Activated CD4-positive, CD25-positive, alpha-beta regulatory T cell treated with anti-CD3 and anti-CD28 coated beads, Interleukin-2, amount 50 U/mL, for 72 hours (primary cell): ENCODE measurements around the gene TNFSF15.

Source experiments
- DNase-seq: peaks from one replicate; pipeline ENCODE4 v3.0.0; 2021

Gene TNFSF15

GRCh38 chr9:114805670-114806525 lies at the start of gene TNFSF15:
Gene TNFSF15 (minus strand): TSS chr9:114806039. CDS start chr9:114806012, 27 bp downstream.
- no peak for DNase-seq

GRCh38 chr9:114855488-114855887 lies 49.6 kb upstream of the TNFSF15 start:
- DNase-seq = no peak

DNA sequence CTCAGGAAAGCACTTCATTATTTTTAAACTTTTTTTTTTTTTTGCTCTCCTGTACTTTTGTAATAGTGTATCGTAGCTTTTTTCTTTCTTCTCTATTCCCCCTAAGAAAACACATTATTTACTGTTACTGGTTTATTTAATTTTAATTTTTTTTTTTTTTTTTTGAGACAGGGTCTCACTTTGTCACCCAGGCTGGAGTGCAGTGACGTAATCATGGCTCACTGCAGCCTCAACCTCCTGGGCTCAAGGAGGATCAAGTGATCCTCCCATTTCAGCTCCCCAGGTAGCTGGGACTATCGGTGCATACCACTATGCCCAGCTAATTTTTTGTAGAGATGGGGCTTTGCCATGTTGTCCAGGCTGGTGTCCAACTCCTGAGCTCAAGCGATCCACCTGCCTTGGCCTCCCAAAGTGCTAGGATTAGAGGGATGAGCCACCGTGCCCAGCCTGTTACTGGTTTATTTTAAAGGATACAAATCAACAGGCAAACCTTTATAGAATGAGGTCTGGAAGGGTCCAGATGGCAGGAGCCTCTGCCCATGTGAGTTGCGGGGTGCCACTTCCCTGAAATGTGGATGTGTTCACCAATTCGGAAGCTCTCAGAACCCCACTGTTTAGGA lies 49.0 kb upstream of the TNFSF15 start:
- no peak for DNase-seq

DNA sequence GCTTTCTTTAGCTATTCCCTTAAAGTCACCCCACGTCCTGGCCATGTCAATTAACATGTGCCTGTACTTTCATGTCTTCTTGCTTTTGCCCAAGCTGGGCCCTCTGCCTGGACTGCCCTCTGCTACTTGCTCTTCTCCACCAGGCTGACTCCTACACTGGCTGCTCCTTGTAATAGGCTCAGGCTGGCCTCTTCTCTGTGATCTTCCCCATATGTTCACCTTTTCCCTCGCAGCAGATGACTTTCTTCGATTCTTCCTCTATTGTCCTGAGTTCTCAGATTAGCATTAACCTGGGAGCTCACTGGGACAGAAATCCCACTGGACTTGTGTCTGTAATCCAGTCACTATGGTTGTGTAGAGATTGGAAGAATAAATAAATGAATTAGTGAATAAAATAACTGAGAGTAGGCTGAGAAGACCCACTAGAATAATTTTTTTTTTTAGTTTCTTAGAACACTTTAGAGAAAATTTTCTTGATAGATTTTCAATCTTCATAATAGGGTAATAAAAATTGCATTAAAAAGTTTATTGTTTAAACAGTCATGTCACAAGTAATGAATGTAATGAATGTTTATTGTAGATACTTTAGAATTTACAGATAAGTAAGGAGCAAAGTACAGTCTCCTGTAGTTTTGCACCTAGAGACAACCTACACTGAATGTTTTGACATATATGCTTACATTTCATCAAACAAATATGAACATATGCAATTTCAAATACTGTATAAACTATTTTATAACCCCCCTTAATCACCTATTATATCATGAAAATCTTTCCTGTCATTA lies 47.4 kb upstream of the TNFSF15 start:
- DNase-seq = no peak

- no peak for DNase-seq
Observed at GRCh38 chr9:114852050-114852594, 46.3 kb upstream of the TNFSF15 start.

DNA sequence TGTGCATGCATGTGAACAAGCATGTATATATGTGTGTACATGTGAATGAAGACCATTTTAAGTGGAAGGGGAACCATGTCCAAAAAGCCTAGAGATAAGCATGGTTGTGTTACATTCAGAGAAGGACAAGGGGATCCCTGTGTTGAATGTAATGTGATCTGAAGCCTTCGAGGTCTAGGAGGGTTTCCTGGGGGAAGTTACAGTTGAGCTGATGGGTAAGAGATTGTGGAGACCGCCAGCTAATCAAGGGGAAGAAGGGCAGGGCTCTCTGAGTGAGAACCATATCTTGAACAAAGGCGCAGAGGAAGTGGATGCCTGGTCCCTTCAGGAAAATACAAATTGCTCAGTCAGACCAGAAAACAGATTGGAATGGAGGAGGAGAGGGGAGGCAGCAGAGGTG lies 45.5 kb upstream of the TNFSF15 start:
- no peak for DNase-seq

- DNase-seq = no peak
Observed at GRCh38 chr9:114850871-114851270, 45.0 kb upstream of the TNFSF15 start.

DNA sequence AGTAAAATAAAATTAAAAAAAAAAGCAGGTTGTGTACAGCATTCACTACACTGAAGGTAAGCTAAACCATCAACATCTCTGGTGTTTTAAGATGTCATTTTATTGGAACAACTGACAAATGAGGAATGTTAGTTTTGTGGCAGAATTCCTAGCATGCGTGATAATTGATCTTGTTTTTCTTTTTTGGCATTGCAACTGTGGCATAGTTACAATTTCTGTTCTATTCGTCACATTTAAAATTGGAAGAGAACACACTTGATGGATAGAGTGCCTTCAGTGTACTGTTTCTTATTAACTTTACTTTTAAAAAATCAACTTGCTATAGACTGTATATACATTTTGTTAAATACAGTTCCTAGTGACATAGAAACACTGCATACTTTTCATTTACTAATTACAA lies 43.6 kb upstream of the TNFSF15 start:
- DNase-seq = no peak

DNA sequence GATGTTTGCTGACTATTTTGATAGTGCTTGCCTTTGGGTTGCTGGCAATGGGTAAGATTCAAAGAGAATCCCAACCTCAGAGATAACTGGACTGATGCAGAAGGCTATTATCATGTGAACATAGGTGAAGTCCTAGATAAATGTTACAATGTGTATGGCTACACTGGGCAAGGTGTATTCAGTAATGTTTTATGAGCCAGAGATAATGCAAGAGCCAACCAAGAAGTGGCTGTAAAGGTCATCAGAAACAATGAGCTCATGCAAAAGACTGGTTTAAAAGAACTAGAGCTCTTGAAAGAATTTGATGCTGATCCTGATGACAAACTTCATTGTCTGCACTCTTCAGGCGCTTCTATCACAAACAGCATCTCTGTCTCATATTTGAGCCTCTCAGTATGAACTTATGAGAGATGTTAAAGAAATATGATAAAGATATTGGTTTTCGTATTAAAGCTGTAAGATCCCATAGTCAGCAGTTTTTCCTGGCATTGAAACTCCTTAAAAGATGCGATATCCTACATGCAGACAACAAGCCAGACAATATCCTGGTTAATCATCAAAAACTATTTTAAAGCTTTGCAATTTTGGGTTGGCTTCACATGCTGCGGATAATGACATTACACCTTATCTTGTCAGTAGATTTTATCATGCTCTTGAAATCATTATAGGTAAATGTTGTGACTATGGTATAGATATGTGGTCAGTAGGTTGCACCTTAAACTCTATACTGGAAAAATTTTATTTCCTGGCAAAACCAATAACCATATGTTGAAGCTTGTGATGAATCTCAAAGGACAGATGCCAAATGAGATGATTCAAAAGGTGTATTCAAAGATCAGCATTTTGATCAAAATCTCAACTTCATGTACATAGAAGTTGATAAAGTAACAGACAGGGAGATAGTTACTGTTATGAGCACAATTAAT lies 41.9 kb upstream of the TNFSF15 start:
- DNase-seq = no peak

- DNase-seq = no peak
Observed at GRCh38 chr9:114845373-114845772, 39.5 kb upstream of the TNFSF15 start.

DNA sequence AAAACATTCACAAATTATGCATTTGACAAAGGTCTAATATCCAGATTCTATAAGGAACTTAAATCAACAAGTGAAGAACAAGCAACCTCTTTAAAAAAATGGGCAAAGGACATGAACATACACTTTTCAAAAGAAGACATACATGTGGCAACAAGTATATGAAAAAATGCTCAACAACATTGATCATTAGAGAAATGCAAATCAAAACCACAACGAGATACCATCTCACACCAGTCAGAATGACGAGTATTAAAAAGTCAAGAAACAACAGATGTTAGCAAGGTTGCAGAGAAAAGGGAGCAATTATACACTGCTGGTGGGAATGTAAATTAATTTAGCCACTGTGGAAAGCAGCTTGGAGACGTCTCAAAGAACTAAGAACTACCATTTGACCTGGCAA lies 38.9 kb upstream of the TNFSF15 start:
- no peak for DNase-seq

DNA sequence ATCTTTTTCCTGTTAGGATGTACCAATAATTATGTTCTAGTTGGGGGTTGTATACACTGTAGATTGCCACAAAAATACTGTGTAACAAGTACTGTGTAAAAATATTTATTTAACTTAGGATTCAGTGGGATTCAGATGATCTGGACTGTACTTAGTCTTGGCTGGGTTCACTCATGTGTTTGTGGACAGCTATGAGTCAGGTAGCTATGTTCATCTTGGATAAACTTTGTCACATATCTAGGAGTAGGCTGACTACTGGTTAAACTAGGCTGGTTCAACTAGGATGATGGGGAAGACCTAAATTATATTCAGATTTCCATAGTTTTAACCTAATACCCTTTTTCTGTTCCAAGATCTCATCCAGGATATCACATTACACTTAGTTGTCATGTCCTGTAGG lies 32.1 kb upstream of the TNFSF15 start:
- DNase-seq = no peak

DNA sequence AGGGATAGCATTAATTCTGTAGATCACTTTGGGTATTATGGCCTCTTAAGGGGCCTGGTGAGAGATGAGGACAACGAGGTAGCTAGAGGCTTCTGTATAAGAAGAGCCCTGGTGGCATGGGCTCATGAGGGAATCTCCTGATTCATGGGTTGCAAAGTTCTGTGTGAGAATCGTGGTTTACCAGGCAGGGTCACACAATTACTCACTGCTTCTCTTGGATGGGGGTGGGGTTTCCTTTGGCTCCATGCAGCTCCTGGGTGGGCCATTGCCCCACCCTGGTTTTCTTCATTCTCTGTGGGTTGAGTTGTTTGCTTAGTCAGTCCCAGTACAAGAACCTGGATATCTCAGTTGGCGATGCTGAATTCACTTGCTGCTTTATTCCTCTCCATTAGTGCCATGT lies 30.9 kb upstream of the TNFSF15 start:
- DNase-seq = no peak

GRCh38 chr9:114834386-114834785 lies 28.5 kb upstream of the TNFSF15 start:
- DNase-seq = no peak

DNA sequence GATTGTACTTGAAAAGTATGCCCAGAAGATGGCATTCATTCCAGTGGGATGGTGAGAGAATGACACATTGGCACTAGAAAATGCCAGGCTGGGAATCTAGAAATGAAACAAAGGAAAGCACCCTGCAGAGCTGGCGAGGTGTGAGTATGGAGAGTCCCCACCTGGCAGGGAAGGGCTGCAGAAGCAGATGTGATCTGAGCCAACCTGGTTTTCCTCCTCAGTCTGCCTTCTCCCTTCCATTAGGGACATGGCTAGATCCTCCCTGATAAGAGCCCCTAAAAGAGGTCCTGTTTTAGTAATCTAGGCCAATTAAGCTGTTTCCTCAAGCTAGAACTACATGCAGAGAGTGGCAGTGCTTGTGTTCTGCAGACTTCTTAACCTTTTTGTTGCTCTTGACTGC lies 24.7 kb upstream of the TNFSF15 start:
- no peak for DNase-seq

- no peak for DNase-seq
Observed at GRCh38 chr9:114829574-114830440, 24.0 kb upstream of the TNFSF15 start.

DNA sequence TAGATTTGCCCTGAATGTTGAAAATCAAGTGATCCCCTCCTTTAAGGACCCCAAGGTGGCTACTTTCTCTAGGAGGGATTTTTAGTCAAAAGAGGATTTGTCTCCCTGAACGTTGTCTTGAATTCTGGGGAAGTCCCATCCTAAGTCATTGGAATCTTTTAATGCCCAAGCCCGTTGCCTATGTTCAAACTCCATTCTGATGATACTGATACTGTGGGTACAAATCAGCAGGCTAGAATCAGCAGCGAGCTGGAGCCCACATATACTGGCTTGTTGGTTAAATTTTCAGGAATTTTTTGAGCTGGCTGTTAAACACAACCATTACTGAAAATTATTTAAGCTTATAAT lies 22.4 kb upstream of the TNFSF15 start:
- DNase-seq = no peak

DNA sequence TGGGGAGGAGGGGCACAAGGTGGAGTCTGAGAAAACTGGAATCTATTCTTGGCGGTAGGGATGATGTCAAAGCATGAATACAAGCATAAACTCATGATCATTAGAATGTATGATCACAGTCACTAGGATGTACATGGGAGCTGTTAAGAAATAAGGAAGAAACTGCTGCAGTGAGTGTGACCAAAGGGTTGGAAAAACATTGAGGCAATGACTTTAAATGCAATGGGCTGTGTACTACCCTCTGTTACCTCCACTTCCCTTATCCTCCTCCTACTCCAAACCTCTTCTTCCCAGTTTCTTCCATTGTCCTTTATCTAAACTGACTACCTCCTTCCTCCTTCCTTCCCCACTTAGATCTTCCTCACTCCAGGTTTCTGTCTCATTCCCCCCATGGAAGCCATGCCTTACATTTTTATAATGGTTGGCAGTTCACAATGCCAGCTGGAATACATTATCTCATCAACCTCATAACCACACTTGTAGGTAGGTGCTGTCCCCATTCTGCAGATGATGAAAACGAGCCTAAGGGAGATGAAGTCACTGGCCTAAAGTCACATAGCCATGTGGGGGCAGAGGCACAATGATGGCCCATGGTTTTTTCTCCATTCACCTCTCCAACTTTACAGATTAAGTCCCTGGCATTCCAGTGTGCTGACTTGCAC lies 21.9 kb upstream of the TNFSF15 start:
- DNase-seq = no peak

- no peak for DNase-seq
Observed at GRCh38 chr9:114826431-114826830, 20.6 kb upstream of the TNFSF15 start.

DNA sequence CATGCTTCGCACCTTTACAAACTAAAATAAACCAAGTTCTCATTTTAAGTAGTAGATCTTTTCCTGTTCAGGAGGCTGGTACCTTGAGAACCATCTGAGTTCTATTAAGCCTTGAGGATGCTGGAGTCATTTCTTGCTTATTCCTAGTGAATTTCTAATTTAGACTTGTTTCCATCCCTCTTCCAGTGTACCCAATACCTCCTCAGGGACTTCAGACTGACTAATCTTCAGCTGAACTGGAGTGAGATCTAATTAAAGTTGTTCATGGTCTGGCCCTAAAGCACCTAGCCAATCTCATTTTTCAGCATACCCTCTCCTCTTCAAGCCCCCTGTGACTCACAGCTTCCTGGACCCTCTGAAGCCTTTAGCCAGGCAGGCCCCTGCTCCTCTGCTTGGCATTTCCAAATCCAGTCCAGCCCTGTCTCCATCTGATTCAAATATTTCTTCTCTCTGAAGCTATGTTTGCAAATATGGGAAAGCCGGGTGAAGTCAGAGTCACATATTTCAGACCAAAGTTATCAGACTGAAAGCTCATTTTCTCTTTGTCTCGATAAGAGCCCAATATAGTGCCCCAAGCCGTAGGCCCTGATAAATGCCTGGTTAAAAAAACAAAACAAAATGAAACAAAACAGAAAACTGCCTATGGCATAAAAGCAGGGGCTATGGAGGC lies 19.4 kb upstream of the TNFSF15 start:
- no peak for DNase-seq
